K562 (cell line): ENCODE measurements around the gene SAFB. TPM values are rescaled to one million over a fixed set of nuclear protein-coding genes. Genes with fewer than 3 reads are reported as not detected.

ENCODE experiments used
- BCL6 ChIP-seq: fragments of 250-450 bp; sonication (Bioruptor Pico); IDR thresholded peaks from 2 replicates; pipeline ENCODE4 v1.4.0; 2020
- HINFP ChIP-seq: fragments of 450-650 bp; conservative IDR thresholded peaks from 2 replicates; pipeline ENCODE4 v1.6.1; 2016; ENCODE audit warnings: missing genetic modification characterization, low read depth, mild to moderate bottlenecking, control low read depth, missing compliant biosample characterization
- JUND ChIP-seq, 2 experiments: IDR thresholded peaks; 2 replicates in 1 of 2; 3 replicates in 1 of 2; pipeline ENCODE4 v1.6.1; 2011; ENCODE audit warnings: borderline replicate concordance in 2 of 2, low read depth in 2 of 2, low read length in 2 of 2, improper control_type of control experiment in 1 of 2, missing biosample characterization in 1 of 2, missing genetic modification characterization in 1 of 2, missing genetic modification reagents in 1 of 2
- NBN ChIP-seq: fragments of 450-650 bp; IDR thresholded peaks from 2 replicates; pipeline ENCODE4 v1.6.1; 2016; ENCODE audit warnings: low read depth, mild to moderate bottlenecking
- POLR2A ChIP-seq: fragments of 450-650 bp; conservative IDR thresholded peaks from 2 replicates; pipeline ENCODE4 v1.6.1; 2016
- REST ChIP-seq, 2 experiments: fragments of 450-650 bp; formaldehyde crosslinking in 1 of 2; IDR thresholded peaks; 2 replicates each; pipeline versions ENCODE4 v1.4.0 to v1.6.1; 2014 to 2020; ENCODE audit warnings: mild to moderate bottlenecking in 2 of 2, borderline replicate concordance in 1 of 2, low read depth in 1 of 2
- SAFB ChIP-seq: fragments of 200-400 bp; formaldehyde crosslinking; IDR thresholded peaks from 2 replicates; pipeline ENCODE4 v1.6.1; 2017; ENCODE audit warnings: low read depth, low read length, borderline replicate concordance
- TGIF2 ChIP-seq: sonication (generic); formaldehyde crosslinking; IDR thresholded peaks from 2 replicates; pipeline ENCODE4 v1.8.1; 2022; ENCODE audit warnings: mild to moderate bottlenecking, missing genetic modification reagents, moderate library complexity
- TRIM25 ChIP-seq: fragments of 450-650 bp; IDR thresholded peaks from 2 replicates; pipeline ENCODE4 v1.7.0; 2016; ENCODE audit warnings: borderline replicate concordance
- U2AF1 ChIP-seq: fragments of 200-400 bp; formaldehyde crosslinking; optimal IDR thresholded peaks from 2 replicates; pipeline ENCODE3; 2017; ENCODE audit warnings: mild to moderate bottlenecking, low read depth, low read length, moderate library complexity
- U2AF2 ChIP-seq: fragments of 200-400 bp; formaldehyde crosslinking; optimal IDR thresholded peaks from 2 replicates; pipeline ENCODE3; 2017; ENCODE audit warnings: low read depth, mild to moderate bottlenecking, low read length
- ZC3H4 ChIP-seq: sonication (generic); formaldehyde crosslinking; IDR thresholded peaks from 2 replicates; pipeline ENCODE4 v1.9.0; 2021; ENCODE audit warnings: missing genetic modification reagents, borderline replicate concordance
- ZC3H8 ChIP-seq: fragments of 450-650 bp; IDR thresholded peaks from 2 replicates; pipeline ENCODE4 v1.6.1; 2017
- ZNF354B ChIP-seq: fragments of 250-450 bp; sonication (Bioruptor Pico); IDR thresholded peaks from 2 replicates; pipeline ENCODE4 v1.4.0; 2020
- ZNF444 ChIP-seq: fragments of 250-450 bp; sonication (Bioruptor Pico); IDR thresholded peaks from 2 replicates; pipeline ENCODE4 v1.4.0; 2020; ENCODE audit warnings: mild to moderate bottlenecking, moderate library complexity
- ZNF778 ChIP-seq: fragments of 450-650 bp; formaldehyde crosslinking; IDR thresholded peaks from 2 replicates; pipeline ENCODE4 v1.4.0; 2020; ENCODE audit warnings: mild to moderate bottlenecking, moderate library complexity
- polyA plus RNA-seq, 8 experiments: library from polyadenylated mRNA; depleted of rRNA in 4 of 8; stranded (reverse) in 5 of 8; unstranded in 3 of 8; fragments of >200 nt; fragmentation: Nextera tagmentation in 2 of 8; fragmentation: Illumina TruSeq in 1 of 8; extraction: Ambion mirVana in 2 of 8; extraction: Trizol in 1 of 8; gene quantifications; 2 replicates each; pipeline versions ENCODE4 v1.2.1 to v1.2.3, GENCODE V29; 2011 to 2014; ENCODE audit warnings: inconsistent platforms in 1 of 8, missing spikeins in 1 of 8
- total RNA-seq, 7 experiments: library from RNA; depleted of rRNA in 6 of 7; stranded (reverse); fragments of >200 nt in 6 of 7; fragmentation: Illumina TruSeq in 2 of 7; extraction: Trizol in 2 of 7; gene quantifications; 2 replicates each; pipeline versions ENCODE4 v1.2.1 to v1.2.3, GENCODE V29; 2011 to 2021; ENCODE audit warnings: low replicate concordance in 1 of 7

The SAFB gene
- total and polyA plus RNA-seq, 9 of the 15 experiments (the other 6 are each of a cell fraction or from before 2014, with no cell fraction given) = 1.1 to 151 (median 83.1) TPM

- peak; percentile 81 for TF ChIP-seq U2AF1
- TF ChIP-seq ZNF444 (CRISPR knock-in tag) = no peak
- peak; percentile 91; the same call in 1 of the 2 replicates for TF ChIP-seq ZC3H4 (CRISPR knock-in tag)
- TF ChIP-seq BCL6 = no peak
- TF ChIP-seq ZNF354B (CRISPR knock-in tag) = no peak
- no peak for TF ChIP-seq SAFB
- no peak for TF ChIP-seq ZC3H8
- TF ChIP-seq TGIF2 (CRISPR knock-in tag) = peak; percentile 31; the same call in 1 of the 2 replicates
- 0 out of 2 replicates have a peak, but pooled peaks have one; percentile 45 for TF ChIP-seq JUND (IDR thresholded peaks at IDR 0.05; ENCODE audit: borderline replicate concordance, low read depth, low read length)
- no peak; the same call in 2 of the 3 replicates for TF ChIP-seq JUND (tag; IDR thresholded peaks at IDR 0.05; ENCODE audit: borderline replicate concordance, low read depth, low read length)
- TF ChIP-seq ZNF778 (CRISPR knock-in tag) = no peak
- TF ChIP-seq U2AF2 = no peak
- no peak for TF ChIP-seq HINFP (tag)
- peak; percentile 99 for TF ChIP-seq POLR2A
- no peak; the same call in 1 of the 2 replicates for TF ChIP-seq REST (IDR thresholded peaks at IDR 0.05; ENCODE audit: borderline replicate concordance)
- TF ChIP-seq REST (CRISPR knock-in tag; IDR thresholded peaks at IDR 0.05; ENCODE audit: low read depth) = peak; percentile 80
- TF ChIP-seq TRIM25 = no peak
- 0 out of 2 replicates have a peak, but pooled peaks have one; percentile 50 for TF ChIP-seq NBN
These were observed 67.5 kb downstream of the SAFB start, which contains the start of gene RPL36 (continued) for GRCh38 chr19:5690125-5690954.
